ENCODE data around the gene PCDHGA12. TPM values are rescaled to one million over a fixed set of nuclear protein-coding genes. Genes with fewer than 3 reads are reported as not detected.

PCDHGA12 gene
- total and polyA plus RNA-seq, 2 experiments from 2014 or later = 0.68 to 3.5 TPM

DNA sequence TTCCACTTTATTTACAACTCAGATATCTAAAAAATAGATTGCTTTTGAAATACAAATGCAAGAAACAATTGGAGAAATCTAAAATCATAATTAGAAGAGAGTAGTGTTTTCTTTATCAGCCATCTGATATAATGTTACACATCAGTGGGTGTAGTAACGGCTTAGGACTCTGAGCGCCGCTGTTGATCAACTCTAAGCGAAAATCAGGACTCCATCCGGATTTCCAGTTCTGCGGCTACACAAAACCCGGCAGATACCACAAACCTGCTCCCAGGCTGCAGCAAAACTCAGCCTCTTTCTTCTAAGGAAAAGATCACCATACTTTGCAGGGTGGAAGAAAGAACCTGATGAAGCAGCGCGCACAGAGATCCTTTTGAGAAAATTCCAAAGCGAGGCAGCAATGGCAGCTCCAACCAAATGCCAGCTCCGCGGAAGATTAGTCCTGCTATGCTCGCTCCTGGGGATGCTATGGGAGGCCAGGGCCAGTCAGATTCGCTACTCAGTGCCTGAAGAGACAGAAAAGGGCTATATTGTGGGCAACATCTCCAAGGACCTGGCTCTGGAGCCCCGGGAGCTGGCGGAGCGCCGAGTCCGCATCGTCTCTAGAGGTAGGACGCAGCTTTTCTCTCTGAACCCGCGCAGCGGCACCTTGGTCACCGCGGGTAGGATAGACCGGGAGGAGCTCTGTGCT, 27.6 kb upstream of the PCDHGA12 start, which contains the start of gene PCDHGA9:
TSS of gene PCDHGA9 (plus strand) at position 226 of the 691 bp plus-strand sequence. CDS start at position 401, 175 bp downstream.
- Histone ChIP-seq H3K4me1 (ENCODE audit: insufficient read depth) (no peaks in the 10 kb centered on the region), H3K36me3 (ENCODE audit: insufficient read depth) (0 out of 2 replicates have a peak, but pooled peaks cover 11% of the 10 kb centered on the region), H3K27ac (ENCODE audit: low read depth) (no peak within 1 kb of the TSS), H3K4me2 (no peak within 1 kb of the TSS), H3K9me2 (ENCODE audit: insufficient read depth) (no peaks in the 10 kb centered on the region), H3K4me3 (no peak within 1 kb of the TSS), H3K79me2 (replicated peaks; ENCODE audit: insufficient read depth) (no peaks in the 10 kb centered on the region; the same call in 1 of the 2 replicates), H4K20me1 (replicated peaks; ENCODE audit: insufficient read depth) (no peaks in the 10 kb centered on the region), H2AFZ (no peak within 1 kb of the TSS), H3K27me3 (ENCODE audit: insufficient read depth) (no peaks in the 10 kb centered on the region), H3F3A (replicated peaks; ENCODE audit: low read depth) (no peaks in the 10 kb centered on the region)
- DNase-seq (ENCODE audit: low spot score) = peak; percentile 60
- TF ChIP-seq, protein P1, sequence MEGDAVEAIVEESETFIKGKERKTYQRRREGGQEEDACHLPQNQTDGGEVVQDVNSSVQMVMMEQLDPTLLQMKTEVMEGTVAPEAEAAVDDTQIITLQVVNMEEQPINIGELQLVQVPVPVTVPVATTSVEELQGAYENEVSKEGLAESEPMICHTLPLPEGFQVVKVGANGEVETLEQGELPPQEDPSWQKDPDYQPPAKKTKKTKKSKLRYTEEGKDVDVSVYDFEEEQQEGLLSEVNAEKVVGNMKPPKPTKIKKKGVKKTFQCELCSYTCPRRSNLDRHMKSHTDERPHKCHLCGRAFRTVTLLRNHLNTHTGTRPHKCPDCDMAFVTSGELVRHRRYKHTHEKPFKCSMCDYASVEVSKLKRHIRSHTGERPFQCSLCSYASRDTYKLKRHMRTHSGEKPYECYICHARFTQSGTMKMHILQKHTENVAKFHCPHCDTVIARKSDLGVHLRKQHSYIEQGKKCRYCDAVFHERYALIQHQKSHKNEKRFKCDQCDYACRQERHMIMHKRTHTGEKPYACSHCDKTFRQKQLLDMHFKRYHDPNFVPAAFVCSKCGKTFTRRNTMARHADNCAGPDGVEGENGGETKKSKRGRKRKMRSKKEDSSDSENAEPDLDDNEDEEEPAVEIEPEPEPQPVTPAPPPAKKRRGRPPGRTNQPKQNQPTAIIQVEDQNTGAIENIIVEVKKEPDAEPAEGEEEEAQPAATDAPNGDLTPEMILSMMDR (conservative IDR thresholded peaks at IDR 0.05; ENCODE audit: low read depth in 2 of 2) = peak; percentile 45 to 48
- TF ChIP-seq STAT1 (IDR thresholded peaks at IDR 0.05; ENCODE audit: unreplicated experiment) = no peak
- Mint-ChIP-seq H3K9me3 (peaks cover 54% of the 10 kb centered on the region), H3K4me3 (no peak within 1 kb of the TSS), H3K27me3 (ENCODE audit: insufficient read depth, low read depth, poor library complexity) (peaks cover 9% of the 10 kb centered on the region), H3K36me3 (ENCODE audit: low read depth) (peaks cover 46% of the 10 kb centered on the region), H3K4me1 (no peaks in the 10 kb centered on the region; the same call in 2 of the 3 replicates), H3K27ac (no peak within 1 kb of the TSS)
- ATAC-seq = no peak

DNA sequence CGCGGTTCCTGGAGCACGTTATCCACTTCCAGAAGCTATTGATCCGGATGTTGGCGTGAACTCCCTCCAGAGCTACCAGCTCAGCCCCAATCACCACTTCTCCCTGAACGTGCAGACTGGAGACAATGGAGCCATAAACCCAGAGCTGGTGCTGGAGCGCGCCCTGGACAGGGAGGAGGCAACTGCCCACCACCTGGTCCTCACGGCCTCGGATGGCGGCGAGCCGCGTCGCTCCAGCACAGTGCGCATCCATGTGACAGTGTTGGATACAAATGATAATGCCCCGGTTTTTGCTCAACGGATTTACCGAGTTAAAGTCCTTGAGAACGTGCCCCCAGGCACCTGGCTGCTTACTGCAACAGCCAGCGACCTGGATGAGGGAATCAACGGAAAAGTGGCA, 26.9 kb upstream of the PCDHGA12 start:
- no peak overlapping the region for H3K27ac ChIP-seq (ENCODE audit: low read depth)
- H3K79me2 ChIP-seq (replicated peaks; ENCODE audit: insufficient read depth) = peaks cover under 1% of the 10 kb centered on the region; the same call in 1 of the 2 replicates
- no peak overlapping the region for H3K4me2 ChIP-seq
- peaks cover 1% of the 10 kb centered on the region for H3K4me1 ChIP-seq (ENCODE audit: insufficient read depth)
- H3K36me3 ChIP-seq (ENCODE audit: insufficient read depth) = 0 out of 2 replicates have a peak, but pooled peaks cover 11% of the 10 kb centered on the region
- no peaks in the 10 kb centered on the region for H4K20me1 ChIP-seq (replicated peaks; ENCODE audit: insufficient read depth)
- no peak overlapping the region for H3K4me3 ChIP-seq
- Mint-ChIP-seq H3K4me3 (no peak overlapping the region), H3K4me1 (peaks cover 2% of the 10 kb centered on the region), H3K9me3 (peaks cover 53% of the 10 kb centered on the region), H3K36me3 (ENCODE audit: low read depth) (peaks cover 46% of the 10 kb centered on the region), H3K27me3 (ENCODE audit: insufficient read depth, low read depth, poor library complexity) (peaks cover 9% of the 10 kb centered on the region), H3K27ac (no peak overlapping the region)
- H2AFZ ChIP-seq = no peak overlapping the region
- H3F3A ChIP-seq (replicated peaks; ENCODE audit: low read depth) = no peaks in the 10 kb centered on the region
- no peak for ATAC-seq
- DNase-seq (ENCODE audit: low spot score) = no peak
- no peaks in the 10 kb centered on the region for H3K9me2 ChIP-seq (ENCODE audit: insufficient read depth)
- H3K27me3 ChIP-seq (ENCODE audit: insufficient read depth) = no peaks in the 10 kb centered on the region
- TF ChIP-seq ZNF331 (CRISPR knock-in tag; IDR thresholded peaks at IDR 0.05; ENCODE audit: low read depth) = no peak
- TF ChIP-seq EZH2phosphoT487 (IDR thresholded peaks at IDR 0.05; ENCODE audit: unreplicated experiment) = no peak
- TF ChIP-seq, protein P1 (conservative IDR thresholded peaks at IDR 0.05; ENCODE audit: low read depth in 2 of 2) = no peak
- TF ChIP-seq NANOG (IDR thresholded peaks at IDR 0.05; ENCODE audit: borderline replicate concordance) = no peak
- TF ChIP-seq CREB1 (CRISPR knock-in tag; IDR thresholded peaks at IDR 0.05; ENCODE audit: low read depth) = no peak
- TF ChIP-seq, protein P2, sequence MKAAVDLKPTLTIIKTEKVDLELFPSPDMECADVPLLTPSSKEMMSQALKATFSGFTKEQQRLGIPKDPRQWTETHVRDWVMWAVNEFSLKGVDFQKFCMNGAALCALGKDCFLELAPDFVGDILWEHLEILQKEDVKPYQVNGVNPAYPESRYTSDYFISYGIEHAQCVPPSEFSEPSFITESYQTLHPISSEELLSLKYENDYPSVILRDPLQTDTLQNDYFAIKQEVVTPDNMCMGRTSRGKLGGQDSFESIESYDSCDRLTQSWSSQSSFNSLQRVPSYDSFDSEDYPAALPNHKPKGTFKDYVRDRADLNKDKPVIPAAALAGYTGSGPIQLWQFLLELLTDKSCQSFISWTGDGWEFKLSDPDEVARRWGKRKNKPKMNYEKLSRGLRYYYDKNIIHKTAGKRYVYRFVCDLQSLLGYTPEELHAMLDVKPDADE (IDR thresholded peaks at IDR 0.05) = no peak
- TF ChIP-seq, protein P3, sequence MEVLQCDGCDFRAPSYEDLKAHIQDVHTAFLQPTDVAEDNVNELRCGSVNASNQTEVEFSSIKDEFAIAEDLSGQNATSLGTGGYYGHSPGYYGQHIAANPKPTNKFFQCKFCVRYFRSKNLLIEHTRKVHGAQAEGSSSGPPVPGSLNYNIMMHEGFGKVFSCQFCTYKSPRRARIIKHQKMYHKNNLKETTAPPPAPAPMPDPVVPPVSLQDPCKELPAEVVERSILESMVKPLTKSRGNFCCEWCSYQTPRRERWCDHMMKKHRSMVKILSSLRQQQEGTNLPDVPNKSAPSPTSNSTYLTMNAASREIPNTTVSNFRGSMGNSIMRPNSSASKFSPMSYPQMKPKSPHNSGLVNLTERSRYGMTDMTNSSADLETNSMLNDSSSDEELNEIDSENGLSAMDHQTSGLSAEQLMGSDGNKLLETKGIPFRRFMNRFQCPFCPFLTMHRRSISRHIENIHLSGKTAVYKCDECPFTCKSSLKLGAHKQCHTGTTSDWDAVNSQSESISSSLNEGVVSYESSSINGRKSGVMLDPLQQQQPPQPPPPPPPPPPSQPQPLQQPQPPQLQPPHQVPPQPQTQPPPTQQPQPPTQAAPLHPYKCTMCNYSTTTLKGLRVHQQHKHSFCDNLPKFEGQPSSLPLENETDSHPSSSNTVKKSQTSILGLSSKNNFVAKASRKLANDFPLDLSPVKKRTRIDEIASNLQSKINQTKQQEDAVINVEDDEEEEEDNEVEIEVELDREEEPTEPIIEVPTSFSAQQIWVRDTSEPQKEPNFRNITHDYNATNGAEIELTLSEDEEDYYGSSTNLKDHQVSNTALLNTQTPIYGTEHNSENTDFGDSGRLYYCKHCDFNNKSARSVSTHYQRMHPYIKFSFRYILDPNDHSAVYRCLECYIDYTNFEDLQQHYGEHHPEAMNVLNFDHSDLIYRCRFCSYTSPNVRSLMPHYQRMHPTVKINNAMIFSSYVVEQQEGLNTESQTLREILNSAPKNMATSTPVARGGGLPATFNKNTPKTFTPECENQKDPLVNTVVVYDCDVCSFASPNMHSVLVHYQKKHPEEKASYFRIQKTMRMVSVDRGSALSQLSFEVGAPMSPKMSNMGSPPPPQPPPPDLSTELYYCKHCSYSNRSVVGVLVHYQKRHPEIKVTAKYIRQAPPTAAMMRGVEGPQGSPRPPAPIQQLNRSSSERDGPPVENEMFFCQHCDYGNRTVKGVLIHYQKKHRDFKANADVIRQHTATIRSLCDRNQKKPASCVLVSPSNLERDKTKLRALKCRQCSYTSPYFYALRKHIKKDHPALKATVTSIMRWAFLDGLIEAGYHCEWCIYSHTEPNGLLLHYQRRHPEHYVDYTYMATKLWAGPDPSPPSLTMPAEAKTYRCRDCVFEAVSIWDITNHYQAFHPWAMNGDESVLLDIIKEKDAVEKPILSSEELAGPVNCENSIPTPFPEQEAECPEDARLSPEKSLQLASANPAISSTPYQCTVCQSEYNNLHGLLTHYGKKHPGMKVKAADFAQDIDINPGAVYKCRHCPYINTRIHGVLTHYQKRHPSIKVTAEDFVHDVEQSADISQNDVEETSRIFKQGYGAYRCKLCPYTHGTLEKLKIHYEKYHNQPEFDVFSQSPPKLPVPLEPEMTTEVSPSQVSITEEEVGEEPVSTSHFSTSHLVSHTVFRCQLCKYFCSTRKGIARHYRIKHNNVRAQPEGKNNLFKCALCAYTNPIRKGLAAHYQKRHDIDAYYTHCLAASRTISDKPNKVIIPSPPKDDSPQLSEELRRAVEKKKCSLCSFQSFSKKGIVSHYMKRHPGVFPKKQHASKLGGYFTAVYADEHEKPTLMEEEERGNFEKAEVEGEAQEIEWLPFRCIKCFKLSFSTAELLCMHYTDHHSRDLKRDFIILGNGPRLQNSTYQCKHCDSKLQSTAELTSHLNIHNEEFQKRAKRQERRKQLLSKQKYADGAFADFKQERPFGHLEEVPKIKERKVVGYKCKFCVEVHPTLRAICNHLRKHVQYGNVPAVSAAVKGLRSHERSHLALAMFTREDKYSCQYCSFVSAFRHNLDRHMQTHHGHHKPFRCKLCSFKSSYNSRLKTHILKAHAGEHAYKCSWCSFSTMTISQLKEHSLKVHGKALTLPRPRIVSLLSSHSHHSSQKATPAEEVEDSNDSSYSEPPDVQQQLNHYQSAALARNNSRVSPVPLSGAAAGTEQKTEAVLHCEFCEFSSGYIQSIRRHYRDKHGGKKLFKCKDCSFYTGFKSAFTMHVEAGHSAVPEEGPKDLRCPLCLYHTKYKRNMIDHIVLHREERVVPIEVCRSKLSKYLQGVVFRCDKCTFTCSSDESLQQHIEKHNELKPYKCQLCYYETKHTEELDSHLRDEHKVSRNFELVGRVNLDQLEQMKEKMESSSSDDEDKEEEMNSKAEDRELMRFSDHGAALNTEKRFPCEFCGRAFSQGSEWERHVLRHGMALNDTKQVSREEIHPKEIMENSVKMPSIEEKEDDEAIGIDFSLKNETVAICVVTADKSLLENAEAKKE (CRISPR knock-in tag; IDR thresholded peaks at IDR 0.05) = no peak
- no peak for TF ChIP-seq ZNF114 (CRISPR knock-in tag; IDR thresholded peaks at IDR 0.05)

Measured in GM23338 (cell line).